SK-N-SH (cell line): ENCODE results near the gene MAP1LC3A.

Experiments used
- CTCF ChIP-seq: fragments of 200-600 bp; sonication (generic); IDR thresholded peaks from 2 replicates; pipeline ENCODE4 v1.6.1; 2017; ENCODE audit warnings: antibody characterized with exemption, mild to moderate bottlenecking, moderate library complexity
- ELF1 ChIP-seq: IDR thresholded peaks from 2 replicates; pipeline ENCODE4 v1.4.0; 2012
- FOSL2 ChIP-seq: IDR thresholded peaks from 2 replicates; pipeline ENCODE4 v1.4.0; 2012; ENCODE audit warnings: low read depth, mild to moderate bottlenecking, moderate library complexity, borderline replicate concordance
- FOXJ3 ChIP-seq: sonication (generic); formaldehyde crosslinking; IDR thresholded peaks from 2 replicates; pipeline ENCODE4 v1.5.1; 2020; ENCODE audit warnings: mild to moderate bottlenecking, missing genetic modification reagents
- JUND ChIP-seq: IDR thresholded peaks from 2 replicates; pipeline ENCODE4 v1.4.0; 2012

GRCh38 chr20:34540596-34541263, 17.8 kb upstream of the MAP1LC3A start:
- TF ChIP-seq ELF1 = no peak
- no peak for TF ChIP-seq JUND
- no peak for TF ChIP-seq FOXJ3
- no peak for TF ChIP-seq FOSL2
- no peak for TF ChIP-seq CTCF
